Gastroesophageal sphincter (tissue), 4 donors: ENCODE results near the gene GLB1L2. TPM values are rescaled to one million over a fixed set of nuclear protein-coding genes. Genes with fewer than 3 reads are reported as not detected.

Experiments used
- ATAC-seq: fragments of 150-250 bp; one replicate; pipeline ENCODE4 v1.9.1; 2016; ENCODE audit warnings: mild to moderate bottlenecking, moderate library complexity
- H3K27ac ChIP-seq, 4 donors: fragments of 200-600 bp; sonication (generic) in 3 of 4; 1 replicate in 3 of 4; 2 replicates in 1 of 4; pipeline ENCODE4 v1.5.1; 2016 to 2019
- H3K27me3 ChIP-seq: fragments of 200-600 bp; sonication (generic); one replicate; pipeline ENCODE4 v1.5.1; 2019
- H3K36me3 ChIP-seq, 2 donors: fragments of 200-600 bp; sonication (generic); one replicate each; pipeline ENCODE4 v1.5.1; 2019; ENCODE audit warnings: control low read depth in 1 of 2
- H3K4me1 ChIP-seq, 3 donors: fragments of 200-600 bp; sonication (generic); 1 replicate in 2 of 3; 2 replicates in 1 of 3; pipeline ENCODE4 v1.5.1; 2016 to 2019; ENCODE audit warnings: control low read depth in 2 of 3
- H3K4me3 ChIP-seq, 2 donors: fragments of 200-600 bp; sonication (generic); one replicate each; pipeline ENCODE4 v1.5.1; 2019; ENCODE audit warnings: mild to moderate bottlenecking in 1 of 2, moderate library complexity in 1 of 2
- H3K9me3 ChIP-seq, 3 donors: fragments of 200-600 bp; sonication (generic); one replicate each; pipeline ENCODE4 v1.5.1; 2017 to 2019; ENCODE audit warnings: control low read depth in 2 of 3
- CTCF ChIP-seq, 4 experiments: fragments of 200-600 bp in 2 of 4; fragments of 450-650 bp in 2 of 4; sonication (generic) in 1 of 4; IDR thresholded peaks; one replicate each; pipeline ENCODE4 v1.5.1; 2017 to 2019; ENCODE audit warnings: antibody characterized with exemption in 4 of 4, mild to moderate bottlenecking in 2 of 4, moderate library complexity in 2 of 4
- EP300 ChIP-seq: sonication (generic); formaldehyde crosslinking; IDR thresholded peaks from one replicate; pipeline ENCODE4 v1.6.1; 2017; ENCODE audit warnings: antibody characterized with exemption, mild to moderate bottlenecking
- POLR2A ChIP-seq, 2 donors: fragments of 450-650 bp; IDR thresholded peaks; one replicate each; pipeline ENCODE4 v1.6.1; 2017; ENCODE audit warnings: antibody characterized with exemption in 2 of 2, mild to moderate bottlenecking in 2 of 2, moderate library complexity in 1 of 2
- POLR2AphosphoS5 ChIP-seq: sonication (generic); formaldehyde crosslinking; IDR thresholded peaks from one replicate; pipeline ENCODE4 v1.6.1; 2017; ENCODE audit warnings: antibody characterized with exemption
- WGBS, 2 donors: methylation state at CpG; one replicate each; pipeline ENCODE4 v1.1.5; 2018; ENCODE audit warnings: low coverage in 1 of 2; 5-methylcytosine and 5-hydroxymethylcytosine counted together
- total RNA-seq, 4 donors: library from RNA; depleted of rRNA; stranded (reverse); fragments of >200 nt; gene quantifications; one replicate each; pipeline ENCODE4 v1.1.0, GENCODE V29; 2016

The GLB1L2 gene
- total RNA-seq, 4 donors from 2014 or later = 3.8 to 9.7 (median 8.6) TPM

GRCh38 chr11:134372536-134372935, 40.7 kb downstream of the GLB1L2 start:
- Histone ChIP-seq H3K27ac (no peak overlapping the region), H3K4me1 (no peaks in the 10 kb centered on the region), H3K27me3 (no peaks in the 10 kb centered on the region), H3K36me3 (peaks cover 0 to 22% of the 10 kb centered on the region in 2 donors), H3K4me3 (no peak overlapping the region), H3K9me3 (no peaks in the 10 kb centered on the region)
- TF ChIP-seq POLR2AphosphoS5 = no peak
- TF ChIP-seq POLR2A (IDR thresholded peaks at IDR 0.05) = no peak
- no peak for TF ChIP-seq EP300
- TF ChIP-seq CTCF (IDR thresholded peaks at IDR 0.05) = no peak
- ATAC-seq = no peak
- 79 to 87% methylated on average over 3 to 9 of the region's 10 CpGs for WGBS, 2 donors

GRCh38 chr11:134372961-134373360, 41.2 kb downstream of the GLB1L2 start:
- H3K9me3 ChIP-seq = no peaks in the 10 kb centered on the region
- peaks cover 0 to 22% of the 10 kb centered on the region in 2 donors for H3K36me3 ChIP-seq
- TF ChIP-seq EP300 (no peak), POLR2AphosphoS5 (no peak), CTCF (IDR thresholded peaks at IDR 0.05) (no peak), POLR2A (IDR thresholded peaks at IDR 0.05) (no peak)
- no peak for ATAC-seq
- no peak overlapping the region for H3K4me3 ChIP-seq
- H3K4me1 ChIP-seq = no peaks in the 10 kb centered on the region
- H3K27ac ChIP-seq = no peak overlapping the region
- WGBS, 2 donors = 83 to 90% methylated on average over 1 to 2 of the region's 8 CpGs
- no peaks in the 10 kb centered on the region for H3K27me3 ChIP-seq

- H3K4me3 ChIP-seq = no peak overlapping the region
- no peaks in the 10 kb centered on the region for H3K4me1 ChIP-seq
- no peaks in the 10 kb centered on the region for H3K27me3 ChIP-seq
- 60 to 70% methylated on average over 1 to 5 of the region's 14 CpGs for WGBS, 2 donors
- ATAC-seq = no peak
- no peaks in the 10 kb centered on the region for H3K9me3 ChIP-seq
- peaks cover 0 to 22% of the 10 kb centered on the region in 2 donors for H3K36me3 ChIP-seq
- TF ChIP-seq POLR2AphosphoS5 = no peak
- H3K27ac ChIP-seq = no peak overlapping the region
Measured at GRCh38 chr11:134373591-134374052, 41.8 kb downstream of the GLB1L2 start.

- ATAC-seq = no peak
- Histone ChIP-seq H3K9me3 (no peaks in the 10 kb centered on the region), H3K4me1 (no peaks in the 10 kb centered on the region), H3K4me3 (no peak overlapping the region), H3K36me3 (peaks cover 0 to 22% of the 10 kb centered on the region in 2 donors), H3K27ac (no peak overlapping the region), H3K27me3 (no peaks in the 10 kb centered on the region)
- WGBS, 2 donors = 100% methylated on average over 2 of the region's 9 CpGs; no CpG with 5 or more reads in 1 of the 2 donors
- TF ChIP-seq CTCF (IDR thresholded peaks at IDR 0.05) (no peak), POLR2A (IDR thresholded peaks at IDR 0.05) (no peak), EP300 (no peak)
Measured at GRCh38 chr11:134374171-134374570, 42.4 kb downstream of the GLB1L2 start.

GRCh38 chr11:134374891-134375550, 43.2 kb downstream of the GLB1L2 start:
- WGBS, 2 donors = no CpG with 5 or more reads among the region's 16 CpGs
- Histone ChIP-seq H3K36me3 (peaks cover 0 to 14% of the 10 kb centered on the region in 2 donors), H3K27me3 (no peaks in the 10 kb centered on the region), H3K27ac (no peak overlapping the region), H3K4me1 (no peaks in the 10 kb centered on the region), H3K4me3 (no peak overlapping the region), H3K9me3 (no peaks in the 10 kb centered on the region)
- ATAC-seq = no peak
- TF ChIP-seq EP300 (no peak), CTCF (IDR thresholded peaks at IDR 0.05) (no peak), POLR2A (IDR thresholded peaks at IDR 0.05) (no peak), POLR2AphosphoS5 (no peak)
